ENCODE measurements around the gene DIAPH3. TPM values are rescaled to one million over a fixed set of nuclear protein-coding genes. Genes with fewer than 3 reads are reported as not detected.

The DIAPH3 gene
- total RNA-seq, 1 donor, result 30.7 TPM

DNA sequence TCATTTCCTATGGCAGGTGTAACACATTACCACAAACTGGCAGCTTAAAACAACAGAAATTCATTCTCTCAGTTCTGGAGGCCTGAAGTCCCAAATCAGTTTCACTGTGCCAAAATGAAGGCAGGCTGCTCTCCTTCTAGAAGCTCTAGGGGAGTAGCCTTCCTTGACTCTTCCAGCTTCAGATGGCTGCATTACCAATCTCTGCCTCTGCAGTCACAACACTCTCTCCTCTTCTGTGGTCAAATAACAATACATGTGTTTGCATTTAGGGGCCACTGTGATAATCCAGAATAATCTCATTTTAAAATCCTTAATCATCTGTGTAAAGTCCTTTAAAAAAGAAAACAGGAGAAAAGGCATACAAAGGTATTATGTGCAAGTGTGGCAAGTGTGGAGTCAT is 7.8 kb downstream of the DIAPH3 start:
- peak; percentile 16 for TF ChIP-seq CTCF (IDR thresholded peaks at IDR 0.05; ENCODE audit: insufficient read depth, low read depth, low read length)
- no peak overlapping the region for H3K4me3 ChIP-seq (ENCODE audit: low read depth, low read length)
- DNase-seq (ENCODE audit: low read depth), result no peak

DNA sequence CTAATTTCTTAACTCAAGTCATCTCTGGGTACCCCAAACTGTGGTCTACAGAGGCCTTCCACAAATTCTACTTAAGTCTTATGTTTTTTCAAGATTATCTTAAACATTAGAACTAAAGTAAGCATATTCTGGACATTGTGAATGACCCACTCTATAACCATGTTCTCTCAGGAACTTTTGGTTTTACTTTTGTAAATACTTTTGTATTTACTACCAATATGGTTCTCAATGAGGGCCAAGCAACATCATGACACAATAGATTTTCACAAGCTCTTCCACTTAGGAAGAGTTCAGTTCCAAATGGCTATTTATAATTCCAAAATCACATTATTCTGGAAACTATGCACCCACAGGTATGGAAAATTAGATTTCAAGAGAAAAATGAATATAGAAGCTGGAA is 10.8 kb downstream of the DIAPH3 start:
- H3K4me3 ChIP-seq (ENCODE audit: low read depth, low read length), result no peak overlapping the region
- peak; percentile 31 for DNase-seq (ENCODE audit: low read depth)

GRCh38 chr13:60152114-60152513 is 11.6 kb downstream of the DIAPH3 start:
- H3K4me3 ChIP-seq (ENCODE audit: low read depth, low read length), result no peak overlapping the region
- no peak for TF ChIP-seq CTCF (IDR thresholded peaks at IDR 0.05; ENCODE audit: insufficient read depth, low read depth, low read length)
- no peak for DNase-seq (ENCODE audit: low read depth)

More for the DNA sequence above, 10.8 kb downstream of the DIAPH3 start:
- no peak for TF ChIP-seq CTCF (IDR thresholded peaks at IDR 0.05; ENCODE audit: insufficient read depth, low read depth, low read length)

DNA sequence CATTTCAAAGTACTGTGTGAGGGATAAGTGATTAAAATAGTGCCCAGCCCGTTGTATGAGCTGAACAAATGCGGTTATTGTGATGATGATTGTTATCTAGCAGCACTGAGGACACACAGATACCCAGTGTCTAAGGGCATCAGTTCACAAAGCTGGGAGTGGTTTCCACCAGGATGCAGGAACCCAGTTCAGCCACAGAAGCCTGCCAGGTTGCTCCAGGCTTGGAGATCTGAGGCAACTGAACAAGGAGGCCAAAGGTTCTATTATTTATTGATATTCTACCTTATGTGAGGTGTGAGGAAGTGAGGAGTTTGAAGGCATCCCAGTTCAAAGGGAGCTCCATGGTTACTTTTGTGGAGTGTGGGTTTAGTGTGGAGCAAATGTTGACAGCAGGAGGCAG is 13.2 kb downstream of the DIAPH3 start:
- H3K4me3 ChIP-seq (ENCODE audit: low read depth, low read length), result no peak overlapping the region
- no peak for DNase-seq (ENCODE audit: low read depth)
- TF ChIP-seq CTCF (IDR thresholded peaks at IDR 0.05; ENCODE audit: insufficient read depth, low read depth, low read length), result no peak

DNA sequence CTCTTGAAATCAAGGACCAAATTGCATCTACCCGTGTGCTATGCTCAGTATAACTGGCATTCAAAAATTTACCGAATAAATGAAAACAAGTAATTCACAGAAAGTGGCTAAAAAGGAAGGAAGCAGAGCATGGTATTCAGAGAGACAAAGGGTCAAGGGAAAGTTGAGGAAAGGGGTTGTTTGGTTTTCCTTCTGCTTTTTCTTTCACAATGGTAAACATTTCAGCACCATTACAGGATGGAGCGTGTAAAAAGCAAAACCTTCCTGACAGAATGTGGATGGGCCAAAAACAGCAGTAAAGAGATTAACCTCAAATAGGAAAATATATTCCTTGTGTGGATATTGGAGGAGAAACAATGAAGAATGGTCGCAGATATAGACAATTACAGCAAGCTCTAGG is 14.8 kb downstream of the DIAPH3 start:
- H3K4me3 ChIP-seq (ENCODE audit: low read depth, low read length), result no peak overlapping the region
- DNase-seq (ENCODE audit: low read depth), result peak; percentile 20
- no peak for TF ChIP-seq CTCF (IDR thresholded peaks at IDR 0.05; ENCODE audit: insufficient read depth, low read depth, low read length)

DNA sequence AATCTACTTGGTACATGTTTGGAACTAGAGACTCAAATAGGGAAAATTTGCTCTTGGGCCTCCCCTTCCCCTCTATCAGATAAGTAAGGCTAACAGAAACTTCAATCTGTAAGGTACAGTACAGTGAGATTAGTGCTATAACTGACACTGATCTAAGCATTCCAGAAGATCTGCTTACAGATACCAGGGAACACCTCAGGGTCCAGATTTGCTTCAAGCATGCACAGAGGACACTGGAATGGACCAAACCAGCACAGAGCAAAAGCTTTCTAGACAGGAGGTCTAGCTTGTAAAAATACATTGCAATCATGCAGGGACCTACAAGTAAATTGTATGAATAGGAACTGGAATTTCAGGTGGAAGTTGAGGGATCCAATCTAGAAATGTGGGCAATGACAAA is 16.4 kb downstream of the DIAPH3 start:
- no peak for DNase-seq (ENCODE audit: low read depth)
- H3K4me3 ChIP-seq (ENCODE audit: low read depth, low read length), result no peak overlapping the region
- no peak for TF ChIP-seq CTCF (IDR thresholded peaks at IDR 0.05; ENCODE audit: insufficient read depth, low read depth, low read length)

GRCh38 chr13:60146471-60146870 is 17.3 kb downstream of the DIAPH3 start:
- TF ChIP-seq CTCF (IDR thresholded peaks at IDR 0.05; ENCODE audit: insufficient read depth, low read depth, low read length), result no peak
- DNase-seq (ENCODE audit: low read depth), result peak; percentile 26
- no peak overlapping the region for H3K4me3 ChIP-seq (ENCODE audit: low read depth, low read length)
